ENCODE results near the gene FAM219B.

- TF ChIP-seq CTCF (IDR thresholded peaks at IDR 0.05; ENCODE audit: insufficient read depth, low read length, poor library complexity, severe bottlenecking): no peak
- no peak for TF ChIP-seq EZH2phosphoT487 (conservative IDR thresholded peaks at IDR 0.05; ENCODE audit: low read length)
Measured at GRCh38 chr15:74917676-74918075, 11.0 kb upstream of the FAM219B start.

Data from SU-DHL-6 (cell line).